Testis (tissue), 3 donors: ENCODE results near the gene BCAT1. TPM values are rescaled to one million over a fixed set of nuclear protein-coding genes. Genes with fewer than 3 reads are reported as not detected.

Experiments
- DNase-seq: peaks from one replicate; pipeline ENCODE4 v3.0.0-alpha.2; 2019
- H3K27ac ChIP-seq, 2 donors: fragments of 200-600 bp; sonication (generic); one replicate each; pipeline ENCODE4 v1.5.1; 2019
- H3K27me3 ChIP-seq: fragments of 200-600 bp; sonication (generic); one replicate; pipeline ENCODE4 v1.5.1; 2019
- H3K36me3 ChIP-seq: fragments of 200-600 bp; sonication (generic); one replicate; pipeline ENCODE4 v1.5.1; 2017; ENCODE audit warnings: low read depth; ENCODE audit errors: missing control alignments
- H3K4me1 ChIP-seq: fragments of 200-600 bp; sonication (generic); one replicate; pipeline ENCODE4 v1.5.1; 2019
- H3K4me3 ChIP-seq, 2 donors: fragments of 200-600 bp; sonication (generic); one replicate each; pipeline ENCODE4 v1.5.1; 2017 to 2019
- H3K9me3 ChIP-seq: fragments of 200-600 bp; sonication (generic); one replicate; pipeline ENCODE4 v1.5.1; 2017
- POLR2A ChIP-seq: fragments of 450-650 bp; IDR thresholded peaks from one replicate; pipeline ENCODE4 v1.6.1; 2017; ENCODE audit warnings: antibody characterized with exemption, mild to moderate bottlenecking, moderate library complexity
- WGBS, 2 donors: methylation state at CpG; one replicate each; pipeline ENCODE4 v1.1.5; 2018; 5-methylcytosine and 5-hydroxymethylcytosine counted together
- intact Hi-C: fragments of 100-400 bp; cut with DNase I; formaldehyde crosslinking; loops from one replicate; pipeline ENCODE4 v1.15.1; 2023; ENCODE audit warnings: low total_unique reads
- polyA plus RNA-seq: library from polyadenylated mRNA; stranded (reverse); fragments of 350-450 nt; fragmentation: Illumina TruSeq; extraction: RNeasy Lipid Tissue Mini Kit (QIAGEN cat#74804); gene quantifications from one replicate; pipeline ENCODE4 v1.2.3, GENCODE V29; 2014; ENCODE audit warnings: low read depth, low replicate concordance; ENCODE audit not compliant: insufficient read depth
- total RNA-seq, 2 donors: library from RNA; depleted of rRNA; stranded (reverse); fragments of >200 nt; gene quantifications; one replicate each; pipeline ENCODE4 v1.2.3, GENCODE V29; 2016
- TF ChIP-seq, protein P1 (sequence below), 3 experiments: fragments of 450-650 bp in 2 of 3; fragments of 200-600 bp in 1 of 3; sonication (generic) in 1 of 3; IDR thresholded peaks; one replicate each; pipeline ENCODE4 v1.5.1; 2016 to 2019; ENCODE audit warnings: antibody characterized with exemption in 3 of 3, mild to moderate bottlenecking in 2 of 3, moderate library complexity in 1 of 3

The BCAT1 gene
- total and polyA plus RNA-seq, 3 donors from 2014 or later, result 30.8 to 44.2 (median 34.7) TPM

DNA sequence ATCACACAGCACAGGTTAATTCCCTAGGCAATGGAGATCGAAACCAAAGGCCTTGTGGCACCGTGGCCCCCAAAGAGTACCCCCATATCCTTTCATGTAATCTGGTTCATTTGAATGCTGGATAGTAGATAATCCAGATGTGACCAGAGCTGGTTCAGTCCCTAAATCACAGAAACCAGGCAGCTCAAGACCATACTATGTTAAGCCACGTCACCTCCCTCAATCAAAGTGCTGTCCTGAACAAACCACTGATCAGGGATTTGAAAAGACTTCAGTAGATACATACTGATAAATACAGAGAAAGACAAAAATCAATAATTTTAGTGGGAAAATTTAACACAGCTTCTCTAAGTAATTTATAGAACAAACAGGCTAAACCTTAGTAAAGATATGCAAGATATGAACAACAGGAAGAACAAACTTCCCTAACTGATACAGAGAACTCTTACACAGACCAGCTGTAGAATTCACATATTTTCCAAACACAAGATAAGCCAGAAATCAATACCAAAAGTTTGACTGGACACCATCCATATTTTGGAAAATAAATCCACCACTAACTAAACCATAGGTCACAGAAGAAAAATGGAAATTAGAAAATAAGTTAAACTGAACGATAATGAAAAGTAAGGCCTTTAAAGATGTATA is 67.1 kb downstream of the BCAT1 start:
- intact Hi-C loops, result no loop called here
- no peak for TF ChIP-seq POLR2A
- TF ChIP-seq, protein P1, sequence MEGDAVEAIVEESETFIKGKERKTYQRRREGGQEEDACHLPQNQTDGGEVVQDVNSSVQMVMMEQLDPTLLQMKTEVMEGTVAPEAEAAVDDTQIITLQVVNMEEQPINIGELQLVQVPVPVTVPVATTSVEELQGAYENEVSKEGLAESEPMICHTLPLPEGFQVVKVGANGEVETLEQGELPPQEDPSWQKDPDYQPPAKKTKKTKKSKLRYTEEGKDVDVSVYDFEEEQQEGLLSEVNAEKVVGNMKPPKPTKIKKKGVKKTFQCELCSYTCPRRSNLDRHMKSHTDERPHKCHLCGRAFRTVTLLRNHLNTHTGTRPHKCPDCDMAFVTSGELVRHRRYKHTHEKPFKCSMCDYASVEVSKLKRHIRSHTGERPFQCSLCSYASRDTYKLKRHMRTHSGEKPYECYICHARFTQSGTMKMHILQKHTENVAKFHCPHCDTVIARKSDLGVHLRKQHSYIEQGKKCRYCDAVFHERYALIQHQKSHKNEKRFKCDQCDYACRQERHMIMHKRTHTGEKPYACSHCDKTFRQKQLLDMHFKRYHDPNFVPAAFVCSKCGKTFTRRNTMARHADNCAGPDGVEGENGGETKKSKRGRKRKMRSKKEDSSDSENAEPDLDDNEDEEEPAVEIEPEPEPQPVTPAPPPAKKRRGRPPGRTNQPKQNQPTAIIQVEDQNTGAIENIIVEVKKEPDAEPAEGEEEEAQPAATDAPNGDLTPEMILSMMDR (IDR thresholded peaks at IDR 0.05), result no peak
- Histone ChIP-seq H3K27me3 (no peaks in the 10 kb centered on the region), H3K9me3 (no peaks in the 10 kb centered on the region), H3K4me1 (no peaks in the 10 kb centered on the region), H3K36me3 (no peaks in the 10 kb centered on the region), H3K27ac (peak overlapping the region in 1 of 2 donors; percentile 12), H3K4me3 (no peak overlapping the region)
- DNase-seq, result no peak
- 86 to 88% methylated on average over 4 of the region's 4 CpGs for WGBS, 2 donors

DNA sequence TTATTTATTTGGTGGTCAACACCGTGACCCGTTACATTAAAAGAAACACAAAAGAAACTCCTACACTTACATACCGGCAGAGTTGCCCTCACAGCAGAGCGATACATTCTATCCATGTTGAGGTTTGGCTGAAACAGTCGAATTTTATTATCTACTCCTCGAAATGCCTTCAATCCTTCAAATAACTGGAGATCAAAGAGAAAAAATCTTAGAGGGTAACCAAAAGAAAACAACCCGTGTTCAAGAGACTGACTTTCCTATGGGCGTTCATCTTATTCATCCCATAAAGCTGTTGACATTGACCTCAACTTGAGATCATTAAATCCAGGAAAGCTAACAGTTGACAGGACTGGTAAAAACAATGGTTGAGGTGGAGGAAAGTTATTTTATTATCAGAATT is 67.7 kb downstream of the BCAT1 start:
- Histone ChIP-seq H3K27ac (peak overlapping the region in 1 of 2 donors; percentile 12), H3K4me3 (no peak overlapping the region), H3K27me3 (no peaks in the 10 kb centered on the region), H3K9me3 (no peaks in the 10 kb centered on the region), H3K36me3 (no peaks in the 10 kb centered on the region), H3K4me1 (no peaks in the 10 kb centered on the region)
- TF ChIP-seq, protein P1 (IDR thresholded peaks at IDR 0.05), result no peak
- TF ChIP-seq POLR2A, result no peak
- 56 to 65% methylated on average over 8 of the region's 8 CpGs for WGBS, 2 donors
- DNase-seq, result no peak
- intact Hi-C loops, result no loop called here

DNA sequence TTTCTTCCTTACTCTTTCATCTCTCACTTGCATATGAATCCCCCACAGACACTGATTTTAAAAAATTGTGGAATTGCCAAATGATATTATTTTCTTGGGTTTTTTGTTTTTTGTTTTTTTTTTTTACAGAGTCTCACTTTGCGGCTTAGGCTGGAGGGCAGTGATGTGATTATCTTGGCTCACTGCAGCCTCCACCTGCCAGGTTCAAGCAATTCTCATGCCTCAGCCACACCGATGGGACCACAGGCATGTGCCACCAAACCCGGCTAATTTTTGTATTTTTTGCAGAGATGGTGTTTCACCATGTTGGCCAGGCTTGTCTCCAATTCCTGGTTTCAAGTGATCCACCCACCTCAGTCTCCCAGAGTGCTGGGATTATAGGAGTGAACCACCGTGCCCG is 68.2 kb downstream of the BCAT1 start:
- H3K27me3 ChIP-seq, result no peaks in the 10 kb centered on the region
- no peaks in the 10 kb centered on the region for H3K36me3 ChIP-seq
- H3K4me1 ChIP-seq, result no peaks in the 10 kb centered on the region
- no peak overlapping the region for H3K27ac ChIP-seq
- H3K4me3 ChIP-seq, result no peak overlapping the region
- no peaks in the 10 kb centered on the region for H3K9me3 ChIP-seq
- intact Hi-C loops, result no loop called here
- DNase-seq, result no peak
- WGBS, 2 donors, result 80 to 81% methylated on average over 5 of the region's 5 CpGs
- no peak for TF ChIP-seq POLR2A
- TF ChIP-seq, protein P1 (IDR thresholded peaks at IDR 0.05), result no peak

DNA sequence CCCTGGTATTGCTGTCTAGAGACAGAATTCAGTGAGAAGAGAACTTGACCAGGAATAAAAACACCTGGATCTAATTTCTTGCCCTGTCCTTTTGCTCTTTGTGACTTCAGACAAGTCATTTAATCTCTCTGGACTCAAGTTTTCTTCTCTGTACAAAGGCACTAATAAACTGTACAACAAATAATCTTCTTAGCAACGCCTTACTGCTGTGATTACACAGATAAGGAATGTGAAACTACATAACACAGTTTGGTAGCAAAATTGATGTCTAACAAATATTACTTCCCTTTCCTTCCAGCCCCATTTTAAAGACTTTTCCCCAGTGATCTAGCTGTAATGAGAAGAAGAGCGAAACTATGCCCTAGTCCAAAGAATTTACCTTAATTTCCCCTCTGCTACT is 69.3 kb downstream of the BCAT1 start:
- no peak overlapping the region for H3K4me3 ChIP-seq
- intact Hi-C loops, result no loop called here
- DNase-seq, result no peak
- H3K9me3 ChIP-seq, result no peaks in the 10 kb centered on the region
- H3K36me3 ChIP-seq, result no peaks in the 10 kb centered on the region
- no peak overlapping the region for H3K27ac ChIP-seq
- no peaks in the 10 kb centered on the region for H3K4me1 ChIP-seq
- H3K27me3 ChIP-seq, result no peaks in the 10 kb centered on the region
- 74 to 83% methylated on average over 2 of the region's 2 CpGs for WGBS, 2 donors
- TF ChIP-seq, protein P1 (IDR thresholded peaks at IDR 0.05), result no peak
- no peak for TF ChIP-seq POLR2A

DNA sequence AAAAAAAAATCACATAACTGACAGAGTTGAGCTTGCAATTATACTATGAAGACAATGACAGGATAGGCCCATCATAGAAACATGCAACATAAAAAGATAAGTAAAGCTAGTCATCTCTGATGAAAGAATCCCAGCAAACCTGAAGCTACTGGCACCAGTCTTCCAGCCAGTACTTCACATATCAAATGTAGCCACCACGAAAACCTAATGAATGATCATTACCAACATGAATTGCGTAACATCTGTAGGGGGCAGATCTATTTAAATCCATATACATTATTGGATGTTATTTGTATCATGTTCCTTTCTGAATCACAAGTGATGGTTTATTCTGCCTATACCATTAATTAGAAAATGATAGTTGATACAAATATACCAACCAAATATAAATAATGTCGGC is 73.9 kb downstream of the BCAT1 start:
- 97 to 98% methylated on average over 3 of the region's 3 CpGs for WGBS, 2 donors

More for the DNA sequence above, 73.9 kb downstream of the BCAT1 start:
- Histone ChIP-seq H3K36me3 (no peaks in the 10 kb centered on the region), H3K27me3 (no peaks in the 10 kb centered on the region), H3K9me3 (no peaks in the 10 kb centered on the region), H3K4me3 (no peak overlapping the region), H3K27ac (no peak overlapping the region), H3K4me1 (no peaks in the 10 kb centered on the region)
- intact Hi-C loops, result no loop called here
- TF ChIP-seq POLR2A, result no peak
- TF ChIP-seq, protein P1 (IDR thresholded peaks at IDR 0.05), result no peak
- DNase-seq, result no peak
